ENCODE results near the gene SLC43A3.
"Not testable (repeated sequence)": the region's sequence is repeated elsewhere in the genome, so short reads cannot be mapped to it uniquely, and the experiment has no call there.

Gene SLC43A3

GRCh38 chr11:57407941-57408475, 18.9 kb downstream of the SLC43A3 start:
- no peak for DNase-seq (ENCODE audit: low read depth, low spot score)
- no peak overlapping the region for H3K27ac ChIP-seq

GRCh38 chr11:57407010-57407920, 19.7 kb downstream of the SLC43A3 start:
- H3K27ac ChIP-seq = no peak overlapping the region
- DNase-seq (ENCODE audit: low read depth, low spot score) = no peak

- H3K27ac ChIP-seq = no peak overlapping the region
- DNase-seq (ENCODE audit: low read depth, low spot score) = no peak
These were observed 20.5 kb downstream of the SLC43A3 start for GRCh38 chr11:57406337-57406904.

GRCh38 chr11:57405271-57405860, 21.6 kb downstream of the SLC43A3 start:
- no peak overlapping the region for H3K27ac ChIP-seq
- no peak for DNase-seq (ENCODE audit: low read depth, low spot score)

- no peak overlapping the region for H3K27ac ChIP-seq
- DNase-seq (ENCODE audit: low read depth, low spot score) = no peak
These were observed 23.1 kb downstream of the SLC43A3 start for GRCh38 chr11:57403802-57404147.

- not testable (repeated sequence) for H3K27ac ChIP-seq; DNase-seq (ENCODE audit: low read depth, low spot score)
These were observed 23.7 kb downstream of the SLC43A3 start for GRCh38 chr11:57403003-57403801.

- peak overlapping the region; percentile 15 for H3K27ac ChIP-seq
- no peak for DNase-seq (ENCODE audit: low read depth, low spot score)
These were observed 24.5 kb downstream of the SLC43A3 start for GRCh38 chr11:57402188-57403002.

- H3K27ac ChIP-seq = peak overlapping the region; percentile 25
- DNase-seq (ENCODE audit: low read depth, low spot score) = no peak
These were observed 26.8 kb downstream of the SLC43A3 start for GRCh38 chr11:57399972-57400578.

- DNase-seq (ENCODE audit: low read depth, low spot score) = peak; percentile 6
- H3K27ac ChIP-seq = peak overlapping the region; percentile 25
These were observed 27.7 kb downstream of the SLC43A3 start for GRCh38 chr11:57399221-57399620.

- H3K27ac ChIP-seq = no peak overlapping the region
- no peak for DNase-seq (ENCODE audit: low read depth, low spot score)
These were observed 29.4 kb downstream of the SLC43A3 start for GRCh38 chr11:57397394-57397990.

- H3K27ac ChIP-seq = no peak overlapping the region
- no peak for DNase-seq (ENCODE audit: low read depth, low spot score)
These were observed 30.2 kb downstream of the SLC43A3 start for GRCh38 chr11:57396744-57397143.

- no peak overlapping the region for H3K27ac ChIP-seq
- no peak for DNase-seq (ENCODE audit: low read depth, low spot score)
These were observed 30.9 kb downstream of the SLC43A3 start for GRCh38 chr11:57395905-57396623.

- no peak for DNase-seq (ENCODE audit: low read depth, low spot score)
- no peak overlapping the region for H3K27ac ChIP-seq
These were observed 32.5 kb downstream of the SLC43A3 start for GRCh38 chr11:57394203-57394965.

GRCh38 chr11:57392763-57393105, 34.2 kb downstream of the SLC43A3 start:
- H3K27ac ChIP-seq = no peak overlapping the region
- no peak for DNase-seq (ENCODE audit: low read depth, low spot score)

- no peak overlapping the region for H3K27ac ChIP-seq
- no peak for DNase-seq (ENCODE audit: low read depth, low spot score)
These were observed 34.7 kb downstream of the SLC43A3 start for GRCh38 chr11:57392066-57392762.

- DNase-seq (ENCODE audit: low read depth, low spot score) = no peak
These were observed 35.4 kb downstream of the SLC43A3 start for GRCh38 chr11:57391539-57391938.

GRCh38 chr11:57391111-57391510, 35.8 kb downstream of the SLC43A3 start:
- no peak for DNase-seq (ENCODE audit: low read depth, low spot score)
- H3K27ac ChIP-seq = no peak overlapping the region

More at GRCh38 chr11:57391539-57391938, 35.4 kb downstream of the SLC43A3 start:
- no peak overlapping the region for H3K27ac ChIP-seq
